Stomach (tissue), 9 donors: Measurements from ENCODE around the gene PDHA1. TPM values are rescaled to one million over a fixed set of nuclear protein-coding genes. Genes with fewer than 3 reads are reported as not detected.

Experiments used
- DNase-seq, 2 donors: peaks; one replicate each; pipeline versions ENCODE4 v3.0.0 to v3.0.0-alpha.2; 2013 to 2019
- H3K27ac ChIP-seq, 5 donors: fragments of 200-600 bp in 4 of 5; sonication (generic) in 4 of 5; one replicate each; pipeline ENCODE4 v1.5.1; 2013 to 2019; ENCODE audit warnings: mild to moderate bottlenecking in 1 of 5, moderate library complexity in 1 of 5
- H3K27me3 ChIP-seq, 3 donors: fragments of 200-600 bp; sonication (generic); one replicate each; pipeline ENCODE4 v1.5.1; 2017 to 2019; ENCODE audit warnings: mixed run types in 1 of 3
- H3K36me3 ChIP-seq, 4 donors: fragments of 200-600 bp; sonication (generic); 1 replicate in 3 of 4; 2 replicates in 1 of 4; pipeline ENCODE4 v1.5.1; 2016 to 2019
- H3K4me1 ChIP-seq, 4 donors: fragments of 200-600 bp; sonication (generic); one replicate each; pipeline ENCODE4 v1.5.1; 2016 to 2019
- H3K4me3 ChIP-seq, 4 donors: fragments of 200-600 bp; sonication (generic) in 3 of 4; one replicate each; pipeline ENCODE4 v1.5.1; 2016 to 2019; ENCODE audit warnings: mild to moderate bottlenecking in 1 of 4
- H3K9me3 ChIP-seq, 4 donors: fragments of 200-600 bp; sonication (generic); one replicate each; pipeline ENCODE4 v1.5.1; 2016 to 2019
- CTCF ChIP-seq, 7 experiments: fragments of 450-650 bp in 4 of 7; fragments of 200-600 bp in 3 of 7; sonication (generic) in 3 of 7; IDR thresholded peaks; one replicate each; pipeline ENCODE4 v1.5.1; 2016 to 2019; ENCODE audit warnings: antibody characterized with exemption in 7 of 7, control low read depth in 2 of 7, mild to moderate bottlenecking in 1 of 7
- EP300 ChIP-seq: sonication (generic); formaldehyde crosslinking; IDR thresholded peaks from one replicate; pipeline ENCODE4 v1.6.1; 2017; ENCODE audit warnings: antibody characterized with exemption
- POLR2A ChIP-seq, 4 donors: fragments of 450-650 bp; IDR thresholded peaks; one replicate each; pipeline ENCODE4 v1.6.1; 2016; ENCODE audit warnings: antibody characterized with exemption in 4 of 4, control low read depth in 2 of 4, mild to moderate bottlenecking in 1 of 4, moderate library complexity in 1 of 4
- POLR2AphosphoS5 ChIP-seq, 3 donors: sonication (generic); formaldehyde crosslinking; IDR thresholded peaks; one replicate each; pipeline ENCODE4 v1.6.1; 2016; ENCODE audit warnings: antibody characterized with exemption in 3 of 3
- WGBS, 5 donors: extraction: QIAGEN DNeasy Blood & Tissue Kit in 3 of 5; methylation state at CpG; one replicate each; pipeline versions ENCODE4 v1.1.5 to v1.1.7; 2013 to 2018; 5-methylcytosine and 5-hydroxymethylcytosine counted together
- intact Hi-C: fragments of 100-400 bp; cut with DNase I; formaldehyde crosslinking; loops from one replicate; pipeline ENCODE4 v1.15.1; 2023; ENCODE audit warnings: low total_unique reads
- polyA plus RNA-seq, 3 donors: library from polyadenylated mRNA; stranded (reverse); fragments of 200-250 nt; gene quantifications; one replicate each; pipeline ENCODE4 v1.2.3, GENCODE V29; 2013
- total RNA-seq, 5 donors: library from RNA; depleted of rRNA; stranded (reverse); fragments of >200 nt; gene quantifications; one replicate each; pipeline versions ENCODE4 v1.1.0 to v1.2.3, GENCODE V29; 2014 to 2016
- donor health status: healthy with polysubstance abuse.
- donor health status: Bipolar disorder and iron deficiency.
- donor health status: healthy.

PDHA1 gene
- total and polyA plus RNA-seq, 8 donors, result 77.6 to 367 (median 176) TPM

DNA sequence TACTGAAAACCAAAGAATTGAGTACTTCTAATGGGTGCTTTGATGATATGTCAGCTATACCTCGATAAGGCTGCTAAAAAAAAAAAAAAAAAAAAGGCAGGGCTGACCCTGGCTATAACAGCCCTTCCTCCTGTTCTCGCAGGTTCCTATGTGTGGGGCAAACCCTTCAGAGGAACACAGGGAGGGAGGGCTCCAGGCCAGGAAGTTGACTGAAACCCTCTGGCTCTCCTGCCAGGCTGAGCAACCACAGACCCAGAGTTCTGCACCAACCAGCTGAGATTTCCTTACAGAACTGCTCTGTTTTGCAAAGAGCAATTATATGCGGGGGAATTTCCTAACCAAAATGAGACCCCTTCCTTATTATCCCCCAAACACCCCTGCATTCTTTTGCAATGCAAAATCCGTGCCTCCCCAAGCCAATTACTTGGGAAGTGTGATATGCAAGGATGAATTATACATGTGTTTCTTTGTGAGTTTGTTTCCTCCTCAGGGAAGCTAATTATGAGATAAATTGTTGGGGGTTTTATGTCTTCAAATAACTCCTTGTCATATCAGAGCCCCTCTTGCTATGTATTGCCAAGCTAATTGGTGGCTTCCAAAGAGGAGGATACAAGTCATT lies 45.6 kb downstream of the PDHA1 start:
- H3K4me3 ChIP-seq, result no peak overlapping the region
- H3K27ac ChIP-seq, result no peak overlapping the region
- no peaks in the 10 kb centered on the region for H3K36me3 ChIP-seq
- 20 to 48% (median 32%) methylated on average over 4 of the region's 4 CpGs for WGBS, 5 donors
- TF ChIP-seq EP300 (no peak), POLR2AphosphoS5 (IDR thresholded peaks at IDR 0.05) (no peak), CTCF (IDR thresholded peaks at IDR 0.05) (no peak), POLR2A (IDR thresholded peaks at IDR 0.05) (no peak)
- H3K9me3 ChIP-seq, result peaks cover 0 to 8% (median 0%) of the 10 kb centered on the region in 4 donors
- no peaks in the 10 kb centered on the region for H3K27me3 ChIP-seq
- no peaks in the 10 kb centered on the region for H3K4me1 ChIP-seq
- DNase-seq, result peak in 1 of 2 donors; percentile 7
- intact Hi-C loops, result no loop called here

DNA sequence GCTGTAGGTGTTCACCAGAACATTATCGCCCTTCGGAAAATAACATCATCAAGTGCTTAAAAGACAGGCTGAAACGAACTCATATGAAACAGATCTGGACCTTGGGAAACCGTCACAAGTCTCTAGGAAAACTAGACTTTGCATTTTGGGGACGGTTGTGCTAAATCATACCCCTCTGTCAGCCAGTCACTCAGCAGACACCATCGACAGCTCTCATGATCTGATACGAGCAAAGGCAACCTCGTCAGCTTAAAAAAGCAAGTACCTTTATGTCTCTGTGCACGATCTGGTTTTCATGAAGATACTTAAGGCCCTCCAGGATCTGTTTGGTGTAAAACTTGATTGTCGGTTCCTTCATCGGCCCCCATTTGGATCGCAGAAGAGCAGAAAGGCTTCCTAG lies 48.4 kb downstream of the PDHA1 start:
- no peak overlapping the region for H3K4me3 ChIP-seq
- TF ChIP-seq POLR2A (IDR thresholded peaks at IDR 0.05) (no peak), EP300 (no peak), CTCF (IDR thresholded peaks at IDR 0.05) (no peak), POLR2AphosphoS5 (IDR thresholded peaks at IDR 0.05) (no peak)
- H3K27ac ChIP-seq, result no peak overlapping the region
- 74 to 87% (median 83%) methylated on average over 12 of the region's 12 CpGs for WGBS, 5 donors
- peaks cover 0 to 4% (median 0%) of the 10 kb centered on the region in 3 donors for H3K27me3 ChIP-seq
- no peaks in the 10 kb centered on the region for H3K36me3 ChIP-seq
- no peaks in the 10 kb centered on the region for H3K9me3 ChIP-seq
- no peak for DNase-seq
- intact Hi-C loops, result no loop called here
- H3K4me1 ChIP-seq, result no peaks in the 10 kb centered on the region

DNA sequence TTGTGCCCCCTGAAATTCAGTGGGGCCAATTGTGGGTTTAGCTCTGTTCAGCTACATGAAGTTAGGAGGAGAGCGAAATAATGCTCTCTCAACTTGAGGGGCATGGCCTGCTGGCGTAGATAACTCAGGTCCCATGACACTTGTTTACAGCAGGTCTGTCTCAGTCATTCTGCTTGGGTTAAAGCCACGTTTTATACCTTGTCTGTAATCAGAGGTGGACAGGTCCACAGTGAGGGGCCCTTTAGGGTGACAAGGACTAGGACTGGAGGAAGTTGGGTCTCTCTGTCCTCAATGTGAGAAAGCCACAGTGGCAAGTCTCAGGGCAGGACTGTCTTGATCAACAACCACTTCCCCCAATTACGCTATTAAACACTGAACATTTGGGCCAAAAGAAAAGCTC lies 49.0 kb downstream of the PDHA1 start:
- H3K9me3 ChIP-seq, result no peaks in the 10 kb centered on the region
- H3K4me3 ChIP-seq, result no peak overlapping the region
- DNase-seq, result no peak
- no peak for TF ChIP-seq POLR2AphosphoS5 (IDR thresholded peaks at IDR 0.05)
- no peak for TF ChIP-seq CTCF (IDR thresholded peaks at IDR 0.05)
- TF ChIP-seq POLR2A (IDR thresholded peaks at IDR 0.05), result no peak
- no peak for TF ChIP-seq EP300
- no peaks in the 10 kb centered on the region for H3K36me3 ChIP-seq
- intact Hi-C loops, result no loop called here
- H3K4me1 ChIP-seq, result no peaks in the 10 kb centered on the region
- no peak overlapping the region for H3K27ac ChIP-seq
- H3K27me3 ChIP-seq, result peaks cover 0 to 4% (median 0%) of the 10 kb centered on the region in 3 donors
- 65 to 100% (median 72%) methylated on average over 2 to 4 of the region's 4 CpGs for WGBS, 5 donors

DNA sequence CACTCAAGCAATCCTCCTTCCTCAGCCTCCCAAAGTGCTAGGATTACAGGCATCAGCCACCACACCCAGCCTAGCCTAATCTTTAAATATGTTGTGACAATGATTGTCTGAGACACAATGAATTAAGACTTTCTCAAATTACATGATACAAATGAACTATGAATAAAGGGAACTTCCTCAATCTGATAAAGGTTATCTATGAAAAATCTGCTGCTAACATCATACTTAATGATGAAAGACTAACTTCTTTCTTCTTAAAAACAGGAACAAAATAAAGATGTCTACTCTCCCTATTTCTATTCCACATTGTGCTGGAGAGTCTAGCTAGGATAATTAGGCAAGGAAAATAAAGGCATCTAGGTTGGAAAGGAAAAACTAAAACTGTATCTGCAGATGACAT lies 60.0 kb downstream of the PDHA1 start:
- Histone ChIP-seq H3K9me3 (no peaks in the 10 kb centered on the region), H3K4me3 (no peak overlapping the region), H3K4me1 (no peaks in the 10 kb centered on the region), H3K27me3 (peaks cover 0 to 5% (median 0%) of the 10 kb centered on the region in 3 donors), H3K27ac (no peak overlapping the region), H3K36me3 (no peaks in the 10 kb centered on the region)
- TF ChIP-seq POLR2A (IDR thresholded peaks at IDR 0.05) (no peak), CTCF (IDR thresholded peaks at IDR 0.05) (no peak), EP300 (no peak)
- intact Hi-C loops, result no loop called here
- DNase-seq, result no peak
